COR-L47 (cell line): ENCODE data around the gene BCAS3.
"Not testable (repeated sequence)": the region's sequence is repeated elsewhere in the genome, so short reads cannot be mapped to it uniquely, and the experiment has no call there.

Source experiments
- DNase-seq: peaks from one replicate; lab custom pipeline; 2025; lab: John Stamatoyannopoulos, UW

BCAS3 gene

GRCh38 chr17:61009663-61010062 is 332.0 kb downstream of the BCAS3 start:
- DNase-seq, result no peak

GRCh38 chr17:61010661-61011170 is 333.1 kb downstream of the BCAS3 start:
- no peak for DNase-seq

- DNase-seq, result no peak
These were observed 333.6 kb downstream of the BCAS3 start for GRCh38 chr17:61011251-61011650.

GRCh38 chr17:61015966-61016365 is 338.3 kb downstream of the BCAS3 start:
- no peak for DNase-seq

- no peak for DNase-seq
These were observed 339.8 kb downstream of the BCAS3 start for GRCh38 chr17:61017317-61018006.

- no peak for DNase-seq
These were observed 341.3 kb downstream of the BCAS3 start for GRCh38 chr17:61018938-61019337.

GRCh38 chr17:61023996-61024395 is 346.3 kb downstream of the BCAS3 start:
- DNase-seq, result no peak

- DNase-seq, result no peak
These were observed 349.2 kb downstream of the BCAS3 start for GRCh38 chr17:61026818-61027217.

- DNase-seq, result no peak
These were observed 351.5 kb downstream of the BCAS3 start for GRCh38 chr17:61029181-61029580.

- DNase-seq, result no peak
These were observed 363.0 kb downstream of the BCAS3 start for GRCh38 chr17:61040666-61041065.

GRCh38 chr17:61042348-61042747 is 364.7 kb downstream of the BCAS3 start:
- not testable (repeated sequence) for DNase-seq

GRCh38 chr17:61047515-61047914 is 369.9 kb downstream of the BCAS3 start:
- DNase-seq, result no peak

GRCh38 chr17:61048376-61049106 is 370.9 kb downstream of the BCAS3 start:
- no peak for DNase-seq

- DNase-seq, result no peak
These were observed 375.8 kb downstream of the BCAS3 start for GRCh38 chr17:61053469-61053868.

GRCh38 chr17:61054436-61054835 is 376.8 kb downstream of the BCAS3 start:
- DNase-seq, result no peak

GRCh38 chr17:61057257-61057656 is 379.6 kb downstream of the BCAS3 start:
- no peak for DNase-seq

GRCh38 chr17:61058066-61058465 is 380.4 kb downstream of the BCAS3 start:
- DNase-seq, result no peak

- DNase-seq, result no peak
These were observed 385.9 kb downstream of the BCAS3 start for GRCh38 chr17:61063528-61063927.

- no peak for DNase-seq
These were observed 386.7 kb downstream of the BCAS3 start for GRCh38 chr17:61064087-61064951.

- no peak for DNase-seq
These were observed 387.7 kb downstream of the BCAS3 start for GRCh38 chr17:61065263-61065773.

GRCh38 chr17:61066062-61066461 is 388.4 kb downstream of the BCAS3 start:
- DNase-seq, result no peak

GRCh38 chr17:61070649-61071048 is 393.0 kb downstream of the BCAS3 start:
- DNase-seq, result no peak
